ENCODE data around the gene NPL. TPM values are rescaled to one million over a fixed set of nuclear protein-coding genes. Genes with fewer than 3 reads are reported as not detected.

The NPL gene
- total RNA-seq, 4 donors from 2014 or later, result 9.6 to 94.5 (median 11.4) TPM; not detected in 1

DNA sequence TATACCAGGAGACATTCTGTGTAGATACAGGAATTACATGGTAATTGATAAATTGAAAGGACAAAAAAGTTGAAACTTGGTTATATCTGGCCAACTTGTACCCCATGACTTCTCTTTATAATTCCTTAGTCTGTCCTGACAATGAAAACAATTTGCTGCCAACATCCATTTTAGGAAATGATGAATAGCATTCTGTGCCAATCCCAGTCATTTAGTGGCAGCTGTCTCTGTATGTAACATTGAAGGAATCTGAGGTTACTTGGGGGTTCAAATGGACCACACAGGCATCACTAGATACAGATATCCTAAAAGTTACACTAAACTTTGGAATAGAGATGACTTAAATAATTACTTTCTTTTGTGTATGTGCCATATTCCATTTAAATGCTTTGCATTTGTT lies 87.8 kb downstream of the NPL start:
- no peaks in the 10 kb centered on the region for H3K9me3 ChIP-seq
- no peak overlapping the region for H3K27ac ChIP-seq
- intact Hi-C loops (cut with DNase I; ENCODE audit: low total_unique reads), result no loop called here
- in situ Hi-C loops (cut with MboI; ENCODE audit: low pct_ligation_motif_present in 1 of 4, low pct_unique_long_range_greater_than_20kb in 1 of 4, low sequenced_read_pairs in 3 of 4), result no loop called here
- H3K4me3 ChIP-seq, result no peak overlapping the region
- DNase-seq, result no peak
- H3K36me3 ChIP-seq, result peaks cover 0 to 100% (median 54%) of the 10 kb centered on the region in 4 donors
- no peaks in the 10 kb centered on the region for H3K4me1 ChIP-seq
- TF ChIP-seq EP300 (IDR thresholded peaks at IDR 0.05; ENCODE audit: low read depth) (no peak), POLR2AphosphoS5 (IDR thresholded peaks at IDR 0.05) (no peak), POLR2A (IDR thresholded peaks at IDR 0.05) (no peak)
- TF ChIP-seq, protein P1, sequence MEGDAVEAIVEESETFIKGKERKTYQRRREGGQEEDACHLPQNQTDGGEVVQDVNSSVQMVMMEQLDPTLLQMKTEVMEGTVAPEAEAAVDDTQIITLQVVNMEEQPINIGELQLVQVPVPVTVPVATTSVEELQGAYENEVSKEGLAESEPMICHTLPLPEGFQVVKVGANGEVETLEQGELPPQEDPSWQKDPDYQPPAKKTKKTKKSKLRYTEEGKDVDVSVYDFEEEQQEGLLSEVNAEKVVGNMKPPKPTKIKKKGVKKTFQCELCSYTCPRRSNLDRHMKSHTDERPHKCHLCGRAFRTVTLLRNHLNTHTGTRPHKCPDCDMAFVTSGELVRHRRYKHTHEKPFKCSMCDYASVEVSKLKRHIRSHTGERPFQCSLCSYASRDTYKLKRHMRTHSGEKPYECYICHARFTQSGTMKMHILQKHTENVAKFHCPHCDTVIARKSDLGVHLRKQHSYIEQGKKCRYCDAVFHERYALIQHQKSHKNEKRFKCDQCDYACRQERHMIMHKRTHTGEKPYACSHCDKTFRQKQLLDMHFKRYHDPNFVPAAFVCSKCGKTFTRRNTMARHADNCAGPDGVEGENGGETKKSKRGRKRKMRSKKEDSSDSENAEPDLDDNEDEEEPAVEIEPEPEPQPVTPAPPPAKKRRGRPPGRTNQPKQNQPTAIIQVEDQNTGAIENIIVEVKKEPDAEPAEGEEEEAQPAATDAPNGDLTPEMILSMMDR (IDR thresholded peaks at IDR 0.05), result no peak
- H3K27me3 ChIP-seq, result no peaks in the 10 kb centered on the region

GRCh38 chr1:182877842-182878241 lies 88.3 kb downstream of the NPL start:
- in situ Hi-C loops (cut with MboI; ENCODE audit: low pct_ligation_motif_present in 1 of 4, low pct_unique_long_range_greater_than_20kb in 1 of 4, low sequenced_read_pairs in 3 of 4) (no loop called here), intact Hi-C loops (cut with DNase I; ENCODE audit: low total_unique reads) (no loop called here)
- Histone ChIP-seq H3K36me3 (peaks cover 0 to 100% (median 53%) of the 10 kb centered on the region in 4 donors), H3K27ac (no peak overlapping the region), H3K9me3 (no peaks in the 10 kb centered on the region), H3K4me1 (no peaks in the 10 kb centered on the region), H3K4me3 (no peak overlapping the region), H3K27me3 (no peaks in the 10 kb centered on the region)
- no peak for DNase-seq
- 80 to 92% methylated on average over 1 to 7 of the region's 7 CpGs for WGBS, 2 donors (ENCODE audit: low coverage in 1 of 2)
- TF ChIP-seq EP300 (IDR thresholded peaks at IDR 0.05; ENCODE audit: low read depth), result no peak
- no peak for TF ChIP-seq POLR2A (IDR thresholded peaks at IDR 0.05)
- TF ChIP-seq, protein P1 (IDR thresholded peaks at IDR 0.05), result no peak

Other genes starting within 250 kb of the NPL start
- 10 to 100 TPM in 3 of 4 donors, 1 to 10 TPM in 1; 9.0 to 19.9 (median 15.4) TPM for gene RNASEL, start 200.5 kb upstream of the NPL start, total RNA-seq
- 1 to 10 TPM in 2 of 4 donors, under 1 TPM in 1, not detected in 1; 0.82 to 3.0 (median 1.7) TPM for gene RGS16, start 185.4 kb upstream of the NPL start, total RNA-seq
- gene RGS8, start 105.2 kb upstream of the NPL start, total RNA-seq, result 1 to 10 TPM in 1 of 4 donors, not detected in 3; 2.2 TPM
- gene DHX9, start 49.6 kb downstream of the NPL start, total RNA-seq, result 10 to 100 TPM; 29.5 to 84.0 (median 65.8) TPM
- gene SHCBP1L, start 163.4 kb downstream of the NPL start, total RNA-seq, result not detected
- gene LAMC1, start 233.6 kb downstream of the NPL start, total RNA-seq, result 100 to 1,000 TPM in 3 of 4 donors, 10 to 100 TPM in 1; 77.7 to 633 (median 138) TPM